ENCODE data around the gene PITPNB.

PITPNB gene

GRCh38 chr22:27918341-27919221 lies 475 bp downstream of the PITPNB start:
- DNase-seq = peak in 1 of 2 experiments; percentile 44

DNA sequence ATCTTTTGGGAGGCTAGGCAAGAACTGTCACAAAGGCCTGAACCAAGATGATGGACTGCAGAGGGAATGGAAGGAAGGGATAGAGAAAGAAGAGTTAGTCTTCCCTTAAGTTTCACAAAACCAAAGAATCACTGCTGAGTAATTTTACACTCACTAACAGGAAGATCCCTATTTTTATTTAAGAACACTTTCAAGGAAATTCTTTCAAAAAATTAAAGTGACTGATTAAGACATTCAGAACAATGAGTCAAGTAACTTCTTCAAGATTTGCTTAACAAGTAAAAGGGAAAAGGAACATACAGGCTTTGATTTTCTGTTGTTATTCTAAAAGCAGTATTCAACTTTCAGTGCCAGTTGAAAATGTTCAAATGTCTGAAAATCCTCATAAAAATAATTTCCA lies 3.1 kb downstream of the PITPNB start:
- DNase-seq = no peak

GRCh38 chr22:27913162-27913741 lies 5.8 kb downstream of the PITPNB start:
- no peak for DNase-seq

DNA sequence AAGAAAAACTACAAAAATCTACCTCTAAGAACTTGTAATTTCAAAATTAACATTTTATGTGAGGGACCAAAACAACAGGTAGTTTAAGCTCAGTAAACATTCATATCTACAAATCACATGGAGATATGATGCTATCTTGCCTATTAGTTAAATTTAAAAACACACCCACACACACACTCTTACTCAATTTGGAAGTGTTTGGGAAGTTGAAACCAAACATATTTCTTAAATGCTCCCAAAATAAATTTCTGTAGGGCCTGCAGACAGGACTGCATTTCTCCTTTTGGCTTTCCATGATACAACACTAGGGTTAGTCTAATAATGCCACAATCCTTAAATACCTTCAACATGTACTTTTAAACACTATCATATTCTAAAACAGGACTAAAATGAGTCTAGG lies 7.0 kb downstream of the PITPNB start:
- DNase-seq = no peak

DNA sequence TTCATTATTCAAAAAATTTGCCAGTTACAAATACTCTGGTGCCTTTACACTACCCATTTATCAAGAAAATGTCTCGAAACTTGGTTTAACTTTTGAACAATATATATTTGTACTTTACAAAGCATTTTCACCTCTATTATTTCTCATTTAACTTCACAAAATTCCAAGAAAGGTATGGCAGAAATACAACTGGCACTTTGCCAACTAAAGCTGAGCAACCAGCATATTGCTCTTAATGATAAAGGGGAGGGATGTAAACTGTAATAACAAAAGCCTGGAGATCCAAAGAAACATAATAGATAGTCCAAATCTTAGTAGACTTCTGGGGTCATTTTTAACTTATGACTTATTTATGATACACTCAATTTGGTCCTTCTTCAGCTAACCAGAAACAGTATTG lies 7.7 kb downstream of the PITPNB start:
- no peak for DNase-seq

DNA sequence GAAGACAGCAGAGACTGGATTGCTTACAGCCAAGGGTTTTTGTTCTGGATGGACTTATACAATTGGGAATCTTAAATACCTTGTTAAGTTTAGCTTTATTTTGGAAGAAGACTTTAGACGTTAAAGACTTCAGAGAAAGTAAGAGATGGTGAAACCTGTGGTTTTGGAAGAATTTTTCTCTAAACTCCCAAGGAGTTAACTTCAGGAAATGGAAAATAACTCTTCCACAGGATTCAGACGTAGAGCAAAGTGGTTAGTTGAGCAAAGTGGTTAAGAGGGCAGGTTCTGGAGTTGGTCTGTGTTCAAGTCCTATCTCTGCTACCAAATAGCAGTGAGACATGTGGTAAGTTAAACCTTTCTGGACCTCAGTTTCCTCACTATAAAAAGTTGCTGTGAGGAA lies 12.8 kb downstream of the PITPNB start:
- no peak for DNase-seq

DNA sequence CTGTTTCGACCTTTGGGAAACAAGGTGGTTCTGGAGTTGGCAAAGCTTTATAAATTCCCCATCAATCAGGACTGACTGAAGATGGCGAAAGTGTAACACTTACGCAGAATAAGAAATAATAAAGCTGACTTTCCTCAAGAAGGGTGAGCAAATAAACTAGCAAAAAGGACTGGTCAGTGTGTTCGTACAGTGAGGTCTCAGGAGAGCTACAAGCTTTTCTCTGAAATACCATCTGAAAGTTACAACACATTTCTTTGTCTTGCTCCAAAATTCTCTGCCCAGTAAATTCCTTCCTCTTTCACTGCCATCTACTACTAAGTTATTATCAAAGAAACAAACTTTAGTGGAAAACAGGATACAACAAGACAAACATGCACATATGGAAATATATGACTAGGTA lies 13.4 kb downstream of the PITPNB start:
- DNase-seq = no peak

DNA sequence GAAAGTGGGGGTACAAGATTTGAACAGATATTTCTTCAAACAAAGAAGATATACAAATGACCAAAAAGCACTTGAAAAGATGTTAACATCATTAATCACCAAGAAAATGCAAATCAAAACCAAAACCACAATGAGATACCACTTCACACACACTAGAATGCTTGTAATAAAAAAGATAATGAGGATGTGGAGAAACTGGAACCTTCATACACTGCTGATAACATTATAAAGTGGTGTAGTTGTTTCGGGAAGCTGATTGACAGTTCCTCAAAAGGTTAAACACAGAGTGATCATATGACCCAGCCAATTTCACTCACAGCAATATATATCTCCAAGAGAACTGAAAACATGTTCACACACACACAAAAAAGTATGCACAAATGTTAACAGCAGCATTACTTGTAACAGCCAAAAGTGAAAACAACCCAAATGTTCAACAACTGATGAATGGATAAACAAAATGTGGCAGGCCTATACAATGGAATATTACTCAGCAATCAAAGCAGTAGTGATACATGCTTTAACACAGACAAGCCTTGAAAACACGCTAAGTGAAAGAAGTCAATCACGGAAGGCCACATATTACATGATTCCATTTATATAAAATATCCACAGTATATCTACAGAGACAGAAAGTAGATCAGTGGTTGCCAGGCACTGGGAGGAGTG lies 15.1 kb downstream of the PITPNB start:
- DNase-seq = no peak

- no peak for DNase-seq
Measured at GRCh38 chr22:27900153-27900552, 18.9 kb downstream of the PITPNB start.

DNA sequence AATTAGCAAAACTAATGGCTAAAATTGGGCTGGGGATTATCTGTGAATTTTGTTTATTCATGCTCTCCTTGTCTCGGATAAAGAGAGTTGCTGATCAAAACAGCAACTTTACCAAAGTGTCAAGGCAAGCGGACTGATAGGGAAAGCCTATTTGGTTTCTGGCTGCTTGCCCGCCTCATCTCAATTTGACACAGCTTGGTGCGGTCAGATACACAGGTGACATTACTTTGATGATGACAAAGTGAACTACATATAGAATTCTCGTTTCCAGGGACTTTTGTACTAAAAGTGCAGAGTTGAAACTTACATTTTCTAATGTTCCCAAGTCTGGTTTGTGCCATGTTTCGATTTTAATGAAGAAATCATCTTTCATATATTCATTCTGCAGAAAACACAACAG lies 22.8 kb downstream of the PITPNB start:
- no peak for DNase-seq

DNA sequence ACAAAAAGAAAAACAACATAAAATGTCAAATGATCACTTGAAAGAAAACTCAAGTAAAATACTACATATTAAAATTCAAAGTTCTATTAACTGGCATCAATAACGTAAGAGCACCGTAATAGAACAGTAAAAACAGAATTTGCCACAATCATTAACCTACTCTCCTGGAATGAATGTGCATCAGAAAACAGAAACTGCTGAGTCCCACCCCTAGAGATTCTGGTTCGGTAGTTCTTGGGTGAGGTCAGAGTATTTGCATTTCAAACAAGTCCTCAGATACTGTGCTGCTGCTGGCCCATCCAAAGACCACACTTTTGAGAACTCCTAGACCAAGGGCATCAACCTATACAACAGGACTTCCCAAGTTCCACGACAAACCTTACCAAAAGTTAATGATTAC lies 23.5 kb downstream of the PITPNB start:
- DNase-seq = peak in 1 of 2 experiments; percentile 40

GRCh38 chr22:27892811-27893210 lies 26.2 kb downstream of the PITPNB start:
- DNase-seq = no peak

DNA sequence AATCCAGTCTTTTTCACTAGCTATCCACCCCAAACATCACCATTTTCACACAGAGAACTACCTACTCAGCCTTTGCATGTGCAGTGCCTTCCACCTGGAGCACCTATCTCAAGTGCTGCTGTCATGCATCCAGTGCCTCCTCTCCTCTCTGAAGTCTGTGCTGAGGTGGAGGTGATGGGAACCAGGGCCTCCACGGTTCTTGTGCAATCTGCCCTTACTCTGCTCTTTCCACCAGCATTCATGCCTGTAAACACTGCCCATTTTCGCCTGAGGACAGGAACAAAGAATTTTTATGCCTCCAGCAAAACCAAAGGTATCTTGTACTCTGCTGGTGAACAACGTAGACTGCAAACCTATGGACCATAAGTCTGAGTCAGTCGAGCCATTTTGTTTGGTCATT lies 27.0 kb downstream of the PITPNB start:
- DNase-seq = no peak

GRCh38 chr22:27888310-27888709 lies 30.7 kb downstream of the PITPNB start:
- no peak for DNase-seq

- no peak for DNase-seq
Measured at GRCh38 chr22:27886843-27887151, 32.3 kb downstream of the PITPNB start.

- peak in 1 of 2 experiments; percentile 43 for DNase-seq
Measured at GRCh38 chr22:27885977-27886842, 32.8 kb downstream of the PITPNB start.

- no peak for DNase-seq
Measured at GRCh38 chr22:27883656-27884350, 35.3 kb downstream of the PITPNB start.

DNA sequence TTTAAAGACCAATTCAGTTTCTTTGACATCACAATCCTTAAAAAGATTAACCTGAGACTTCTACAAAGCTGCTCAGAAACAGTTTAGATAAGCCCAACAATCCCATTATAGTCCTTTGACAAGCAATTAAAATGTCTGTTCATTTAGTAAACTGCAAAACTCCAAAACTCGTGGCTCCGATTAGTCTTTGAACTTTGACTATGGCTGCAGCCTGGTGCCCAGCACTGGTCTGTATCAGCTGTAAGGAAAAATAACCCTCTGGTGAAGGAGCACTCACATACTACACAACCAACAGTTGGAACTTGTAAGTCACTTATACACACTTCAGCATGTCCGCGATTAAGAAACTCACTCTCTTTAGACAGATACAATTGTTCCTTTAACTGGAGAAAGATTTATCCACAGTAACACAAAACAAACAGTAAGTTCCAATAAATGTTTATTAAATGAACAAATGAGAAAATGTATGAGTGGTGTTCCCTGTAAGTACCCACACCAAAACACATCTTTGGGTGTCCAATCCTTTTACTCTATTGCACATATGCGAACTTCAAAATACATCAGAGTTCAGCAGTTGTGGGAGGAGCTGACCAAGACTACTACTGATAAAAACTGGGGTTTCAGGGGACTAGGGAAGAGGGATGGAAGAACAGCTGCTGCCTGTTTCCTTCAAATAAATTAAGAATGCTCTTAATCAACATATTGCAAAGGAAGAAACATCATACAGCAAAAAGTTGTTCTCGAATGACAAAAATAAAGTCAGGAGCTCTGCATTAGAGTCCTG lies 36.4 kb downstream of the PITPNB start:
- DNase-seq = no peak

- DNase-seq = no peak
Measured at GRCh38 chr22:27881421-27881820, 37.6 kb downstream of the PITPNB start.

DNA sequence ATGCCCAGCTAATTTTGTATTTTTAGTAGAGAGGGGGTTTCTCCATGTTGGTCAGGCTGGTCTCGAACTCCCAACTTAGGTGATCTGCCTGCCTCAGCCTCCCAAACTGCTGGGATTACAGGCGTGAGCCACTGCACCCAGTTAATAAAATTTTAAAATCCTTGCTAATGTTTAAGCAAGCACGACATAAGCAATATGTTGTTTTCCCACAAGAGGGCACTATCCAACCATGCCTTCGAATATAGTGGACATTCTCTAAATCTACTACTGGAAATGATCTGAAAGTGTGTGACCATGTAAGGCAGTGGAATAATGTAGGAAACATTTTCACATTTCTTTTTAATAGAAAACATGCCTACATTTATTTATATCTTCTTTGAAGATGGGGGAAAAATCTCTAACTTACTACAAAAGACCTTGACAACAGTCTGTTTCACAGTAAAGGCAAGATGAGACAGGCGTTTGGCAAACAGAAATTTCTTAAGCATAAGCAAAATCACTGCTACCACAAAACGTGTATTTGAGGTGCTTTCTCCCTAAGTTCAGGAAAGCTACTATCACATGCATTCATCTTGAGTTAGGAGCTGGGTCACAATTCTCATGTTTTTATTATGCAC lies 38.2 kb downstream of the PITPNB start:
- peak; percentile 38 to 70 for DNase-seq

DNA sequence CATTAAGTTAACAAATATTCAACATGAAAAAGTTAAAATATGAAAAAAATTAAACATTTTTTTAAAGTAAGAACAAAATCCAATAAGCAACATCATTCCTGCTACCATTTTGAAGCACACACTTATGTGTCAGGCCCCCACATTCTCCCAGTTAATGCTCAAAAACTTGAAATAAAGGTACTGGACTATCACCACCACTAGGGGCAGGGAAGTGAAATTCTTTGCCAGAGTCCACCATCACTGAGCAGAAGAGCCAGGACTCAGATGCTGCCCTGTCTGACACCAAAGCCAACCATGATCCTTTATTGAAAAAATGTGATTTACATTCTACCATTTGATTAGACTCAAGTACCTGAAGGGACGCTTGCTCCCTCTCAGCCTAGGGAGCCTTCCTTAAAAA lies 39.1 kb downstream of the PITPNB start:
- DNase-seq = peak in 1 of 2 experiments; percentile 10

Data from NCI-H526 (cell line).